HEK293 (cell line): Measurements from ENCODE around the gene DCDC2B.

Experiments used
- CTCF ChIA-PET: fragments of 350-600 bp; formaldehyde crosslinking; extraction: SDS; loops from one replicate; lab custom pipeline; 2021; ENCODE audit warnings: antibody characterized with exemption; lab: Yijun Ruan, JAX
- POLR2A ChIA-PET: fragments of 300-600 bp; formaldehyde crosslinking; extraction: SDS; loops from one replicate; lab custom pipeline; 2020; ENCODE audit warnings: antibody characterized with exemption, inconsistent platforms; lab: Yijun Ruan, JAX
- H3K27ac ChIP-seq: fragments of 200-500 bp; sonication (Bioruptor generic); 2 replicates; pipeline ENCODE4 v1.5.1; 2014; ENCODE audit warnings: low read depth, low read length, control low read depth, inconsistent platforms; ENCODE audit errors: extremely low read depth
- H3K36me3 ChIP-seq, 2 experiments: fragments of 200-500 bp in 1 of 2; sonication (Bioruptor generic) in 1 of 2; 1 replicate in 1 of 2; 2 replicates in 1 of 2; pipeline ENCODE4 v1.5.1; 2014 to 2017; ENCODE audit warnings: inconsistent platforms in 2 of 2, low read length in 2 of 2; ENCODE audit not compliant: control insufficient read depth in 2 of 2, insufficient read depth in 1 of 2
- H3K4me1 ChIP-seq: fragments of 200-500 bp; sonication (Bioruptor generic); 2 replicates; pipeline ENCODE4 v1.5.1; 2014; ENCODE audit warnings: mild to moderate bottlenecking, low read length, inconsistent platforms; ENCODE audit not compliant: control insufficient read depth, insufficient read depth
- H3K4me3 ChIP-seq: 2 replicates; pipeline ENCODE4 v1.5.1; 2011; ENCODE audit warnings: low read depth, mild to moderate bottlenecking, control low read depth, low read length, moderate library complexity
- H3K9me3 ChIP-seq: fragments of 200-500 bp; sonication (Bioruptor generic); 2 replicates; pipeline ENCODE4 v1.5.1; 2014; ENCODE audit warnings: low read depth, low read length, inconsistent platforms; ENCODE audit not compliant: control insufficient read depth, insufficient read depth
- GFI1B ChIP-seq: fragments of 450-650 bp; formaldehyde crosslinking; IDR thresholded peaks from 2 replicates; pipeline ENCODE4 v1.5.1; 2016; ENCODE audit warnings: missing biosample characterization, missing genetic modification characterization
- MEIS1 ChIP-seq: sonication (generic); formaldehyde crosslinking; IDR thresholded peaks from 2 replicates; pipeline ENCODE4 v1.8.1; 2022; ENCODE audit warnings: missing genetic modification reagents, mild to moderate bottlenecking, borderline replicate concordance
- ZNF138 ChIP-seq: fragments of 450-650 bp; formaldehyde crosslinking; IDR thresholded peaks from 2 replicates; pipeline ENCODE4 v1.5.1; 2016; ENCODE audit warnings: missing biosample characterization, missing genetic modification characterization, borderline replicate concordance
- ZNF19 ChIP-seq: fragments of 450-650 bp; formaldehyde crosslinking; IDR thresholded peaks from 2 replicates; pipeline ENCODE4; 2016; ENCODE audit warnings: missing biosample characterization, missing genetic modification characterization, low read depth
- ZNF274 ChIP-seq, 2 experiments: fragments of 200-500 bp in 1 of 2; fragments of 450-650 bp in 1 of 2; sonication (Bioruptor generic) in 1 of 2; formaldehyde crosslinking in 1 of 2; IDR thresholded peaks; 2 replicates each; pipeline versions ENCODE4 v1.5.1 to v1.6.1; 2014 to 2016; ENCODE audit warnings: borderline replicate concordance in 1 of 2, inconsistent platforms in 1 of 2, low read length in 1 of 2, missing biosample characterization in 1 of 2, missing genetic modification characterization in 1 of 2
- ZNF548 ChIP-seq: fragments of 450-650 bp; formaldehyde crosslinking; IDR thresholded peaks from 2 replicates; pipeline ENCODE4 v1.5.1; 2016; ENCODE audit warnings: missing biosample characterization, missing genetic modification characterization
- ZNF549 ChIP-seq: fragments of 450-650 bp; IDR thresholded peaks from 2 replicates; pipeline ENCODE4 v1.5.1; 2018; ENCODE audit warnings: missing biosample characterization, missing genetic modification characterization, mild to moderate bottlenecking, inconsistent platforms, moderate library complexity
- ZNF600 ChIP-seq: fragments of 450-650 bp; formaldehyde crosslinking; IDR thresholded peaks from 2 replicates; pipeline ENCODE4 v1.5.1; 2016; ENCODE audit warnings: missing biosample characterization, missing genetic modification characterization
- ZNF658 ChIP-seq: fragments of 450-650 bp; formaldehyde crosslinking; IDR thresholded peaks from 2 replicates; pipeline ENCODE4; 2016; ENCODE audit warnings: missing biosample characterization, missing genetic modification characterization
- TF ChIP-seq, protein P1 (sequence below): fragments of 450-650 bp; IDR thresholded peaks from 2 replicates; pipeline ENCODE4 v1.5.1; 2018; ENCODE audit warnings: missing biosample characterization, missing genetic modification characterization
- TF ChIP-seq, protein P2 (sequence below): fragments of 450-650 bp; formaldehyde crosslinking; IDR thresholded peaks from 2 replicates; pipeline ENCODE4 v1.5.1; 2016; ENCODE audit warnings: missing biosample characterization, missing genetic modification characterization, borderline replicate concordance
- TF ChIP-seq, protein P3 (sequence below): fragments of 450-650 bp; formaldehyde crosslinking; IDR thresholded peaks from 2 replicates; pipeline ENCODE4 v1.5.1; 2016; ENCODE audit warnings: missing biosample characterization, missing genetic modification characterization, borderline replicate concordance
- TF ChIP-seq, protein P4 (sequence below): fragments of 450-650 bp; formaldehyde crosslinking; IDR thresholded peaks from 2 replicates; pipeline ENCODE4 v1.5.1; 2016; ENCODE audit warnings: missing biosample characterization, missing genetic modification characterization
- TF ChIP-seq, protein P5 (sequence below): fragments of 450-650 bp; formaldehyde crosslinking; IDR thresholded peaks from 2 replicates; pipeline ENCODE4 v1.5.1; 2016; ENCODE audit warnings: missing biosample characterization, missing genetic modification characterization

Gene DCDC2B

DNA sequence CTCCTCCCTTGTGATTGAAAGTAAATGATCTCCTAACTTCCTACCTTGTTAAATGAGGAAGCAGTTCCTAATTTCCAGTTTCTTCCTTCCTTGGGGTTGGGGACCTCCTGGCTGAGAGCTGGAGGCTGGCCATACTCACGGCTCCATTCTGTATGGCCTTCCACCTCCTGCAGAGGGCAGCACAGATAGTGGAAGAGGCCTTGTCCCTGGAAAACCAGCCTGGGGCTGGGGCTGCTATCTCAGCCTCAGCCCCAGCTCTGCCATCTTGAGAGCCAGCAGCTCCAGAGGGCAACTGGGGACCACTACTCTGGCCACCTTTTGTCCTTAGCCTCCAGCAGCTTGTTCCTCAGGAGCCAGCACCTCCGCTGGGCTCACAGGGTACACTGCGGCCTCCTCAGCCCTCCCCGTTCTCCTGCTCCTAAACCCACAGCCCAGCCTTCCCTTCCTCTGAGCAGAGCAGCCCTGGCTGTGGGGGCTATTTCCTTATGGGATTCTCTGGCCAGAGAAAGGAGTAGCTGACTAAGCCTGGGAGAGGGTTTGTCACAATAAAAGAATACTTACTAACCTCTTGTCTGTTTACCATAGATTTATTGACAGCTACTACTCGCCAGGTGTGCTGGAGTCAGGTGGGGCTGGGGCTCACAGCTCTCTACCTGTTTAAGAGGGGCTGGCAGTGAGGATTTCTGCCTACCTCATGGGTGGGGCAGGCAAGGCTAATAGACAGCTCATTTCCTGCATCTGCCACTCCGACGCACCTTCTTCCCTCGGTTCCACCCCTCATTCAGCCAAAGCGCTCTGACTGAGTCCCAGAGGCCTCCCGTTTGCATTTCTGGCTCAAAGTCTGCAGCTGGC is 7.0 kb downstream of the DCDC2B start (continued):
- TF ChIP-seq, protein P1, sequence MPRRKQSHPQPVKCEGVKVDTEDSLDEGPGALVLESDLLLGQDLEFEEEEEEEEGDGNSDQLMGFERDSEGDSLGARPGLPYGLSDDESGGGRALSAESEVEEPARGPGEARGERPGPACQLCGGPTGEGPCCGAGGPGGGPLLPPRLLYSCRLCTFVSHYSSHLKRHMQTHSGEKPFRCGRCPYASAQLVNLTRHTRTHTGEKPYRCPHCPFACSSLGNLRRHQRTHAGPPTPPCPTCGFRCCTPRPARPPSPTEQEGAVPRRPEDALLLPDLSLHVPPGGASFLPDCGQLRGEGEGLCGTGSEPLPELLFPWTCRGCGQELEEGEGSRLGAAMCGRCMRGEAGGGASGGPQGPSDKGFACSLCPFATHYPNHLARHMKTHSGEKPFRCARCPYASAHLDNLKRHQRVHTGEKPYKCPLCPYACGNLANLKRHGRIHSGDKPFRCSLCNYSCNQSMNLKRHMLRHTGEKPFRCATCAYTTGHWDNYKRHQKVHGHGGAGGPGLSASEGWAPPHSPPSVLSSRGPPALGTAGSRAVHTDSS = no peak
- TF ChIP-seq ZNF658 (tag by site-specific recombination) = no peak
- TF ChIP-seq ZNF138 = no peak
- TF ChIP-seq, protein P2, sequence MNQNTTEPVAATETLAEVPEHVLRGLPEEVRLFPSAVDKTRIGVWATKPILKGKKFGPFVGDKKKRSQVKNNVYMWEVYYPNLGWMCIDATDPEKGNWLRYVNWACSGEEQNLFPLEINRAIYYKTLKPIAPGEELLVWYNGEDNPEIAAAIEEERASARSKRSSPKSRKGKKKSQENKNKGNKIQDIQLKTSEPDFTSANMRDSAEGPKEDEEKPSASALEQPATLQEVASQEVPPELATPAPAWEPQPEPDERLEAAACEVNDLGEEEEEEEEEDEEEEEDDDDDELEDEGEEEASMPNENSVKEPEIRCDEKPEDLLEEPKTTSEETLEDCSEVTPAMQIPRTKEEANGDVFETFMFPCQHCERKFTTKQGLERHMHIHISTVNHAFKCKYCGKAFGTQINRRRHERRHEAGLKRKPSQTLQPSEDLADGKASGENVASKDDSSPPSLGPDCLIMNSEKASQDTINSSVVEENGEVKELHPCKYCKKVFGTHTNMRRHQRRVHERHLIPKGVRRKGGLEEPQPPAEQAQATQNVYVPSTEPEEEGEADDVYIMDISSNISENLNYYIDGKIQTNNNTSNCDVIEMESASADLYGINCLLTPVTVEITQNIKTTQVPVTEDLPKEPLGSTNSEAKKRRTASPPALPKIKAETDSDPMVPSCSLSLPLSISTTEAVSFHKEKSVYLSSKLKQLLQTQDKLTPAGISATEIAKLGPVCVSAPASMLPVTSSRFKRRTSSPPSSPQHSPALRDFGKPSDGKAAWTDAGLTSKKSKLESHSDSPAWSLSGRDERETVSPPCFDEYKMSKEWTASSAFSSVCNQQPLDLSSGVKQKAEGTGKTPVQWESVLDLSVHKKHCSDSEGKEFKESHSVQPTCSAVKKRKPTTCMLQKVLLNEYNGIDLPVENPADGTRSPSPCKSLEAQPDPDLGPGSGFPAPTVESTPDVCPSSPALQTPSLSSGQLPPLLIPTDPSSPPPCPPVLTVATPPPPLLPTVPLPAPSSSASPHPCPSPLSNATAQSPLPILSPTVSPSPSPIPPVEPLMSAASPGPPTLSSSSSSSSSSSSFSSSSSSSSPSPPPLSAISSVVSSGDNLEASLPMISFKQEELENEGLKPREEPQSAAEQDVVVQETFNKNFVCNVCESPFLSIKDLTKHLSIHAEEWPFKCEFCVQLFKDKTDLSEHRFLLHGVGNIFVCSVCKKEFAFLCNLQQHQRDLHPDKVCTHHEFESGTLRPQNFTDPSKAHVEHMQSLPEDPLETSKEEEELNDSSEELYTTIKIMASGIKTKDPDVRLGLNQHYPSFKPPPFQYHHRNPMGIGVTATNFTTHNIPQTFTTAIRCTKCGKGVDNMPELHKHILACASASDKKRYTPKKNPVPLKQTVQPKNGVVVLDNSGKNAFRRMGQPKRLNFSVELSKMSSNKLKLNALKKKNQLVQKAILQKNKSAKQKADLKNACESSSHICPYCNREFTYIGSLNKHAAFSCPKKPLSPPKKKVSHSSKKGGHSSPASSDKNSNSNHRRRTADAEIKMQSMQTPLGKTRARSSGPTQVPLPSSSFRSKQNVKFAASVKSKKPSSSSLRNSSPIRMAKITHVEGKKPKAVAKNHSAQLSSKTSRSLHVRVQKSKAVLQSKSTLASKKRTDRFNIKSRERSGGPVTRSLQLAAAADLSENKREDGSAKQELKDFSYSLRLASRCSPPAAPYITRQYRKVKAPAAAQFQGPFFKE (tag by site-specific recombination) = no peak

DNA sequence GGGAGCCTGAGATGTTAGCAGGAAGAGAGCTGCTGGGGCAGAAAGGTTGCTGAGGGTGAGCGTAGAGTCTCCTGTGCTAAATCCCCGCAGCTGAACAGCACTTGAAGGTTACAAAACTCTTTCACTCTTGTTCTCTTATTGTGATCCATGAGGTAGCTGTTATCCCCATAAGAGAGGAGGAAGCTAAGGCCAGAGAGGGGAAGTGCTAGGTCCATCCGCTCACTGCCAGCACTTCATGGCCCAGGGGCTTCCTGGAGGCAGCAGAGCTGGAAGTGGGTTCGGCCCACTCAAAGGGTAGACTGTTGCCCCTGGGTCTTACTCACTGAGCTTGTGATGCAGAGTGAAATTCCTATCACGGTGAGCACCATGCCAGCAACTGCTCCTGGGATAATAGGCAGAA is 7.7 kb downstream of the DCDC2B start:
- H3K27ac ChIP-seq = no peak overlapping the region
- 0 out of 2 replicates have a peak, but pooled peaks cover 2% of the 10 kb centered on the region for H3K4me1 ChIP-seq
- ChIA-PET CTCF (interaction anchor here (0.6 to 3.7 kb wide), 18 partner anchors 9 to 197 kb away, joined by 3 to 27 read pairs (median 4); no protein-coding TSS in a partner anchor), POLR2A (interaction anchor here (1.3 to 4.2 kb wide), 5 partner anchors 8 to 178 kb away, joined by 3 to 22 read pairs (median 5); partner anchors contain the start of genes BSDC1, IQCC and MARCKSL1)
- TF ChIP-seq GFI1B (tag by site-specific recombination) (no peak), ZNF19 (tag by site-specific recombination) (no peak), ZNF548 (tag by site-specific recombination) (no peak), ZNF274 (IDR thresholded peaks at IDR 0.05; ENCODE audit: low read length) (no peak), ZNF274 (tag by site-specific recombination; IDR thresholded peaks at IDR 0.05; ENCODE audit: borderline replicate concordance) (no peak), MEIS1 (no peak), ZNF600 (no peak), ZNF549 (tag by site-specific recombination) (no peak)
- TF ChIP-seq, protein P3, sequence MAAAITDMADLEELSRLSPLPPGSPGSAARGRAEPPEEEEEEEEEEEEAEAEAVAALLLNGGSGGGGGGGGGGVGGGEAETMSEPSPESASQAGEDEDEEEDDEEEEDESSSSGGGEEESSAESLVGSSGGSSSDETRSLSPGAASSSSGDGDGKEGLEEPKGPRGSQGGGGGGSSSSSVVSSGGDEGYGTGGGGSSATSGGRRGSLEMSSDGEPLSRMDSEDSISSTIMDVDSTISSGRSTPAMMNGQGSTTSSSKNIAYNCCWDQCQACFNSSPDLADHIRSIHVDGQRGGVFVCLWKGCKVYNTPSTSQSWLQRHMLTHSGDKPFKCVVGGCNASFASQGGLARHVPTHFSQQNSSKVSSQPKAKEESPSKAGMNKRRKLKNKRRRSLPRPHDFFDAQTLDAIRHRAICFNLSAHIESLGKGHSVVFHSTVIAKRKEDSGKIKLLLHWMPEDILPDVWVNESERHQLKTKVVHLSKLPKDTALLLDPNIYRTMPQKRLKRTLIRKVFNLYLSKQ = no peak
- TF ChIP-seq, protein P4, sequence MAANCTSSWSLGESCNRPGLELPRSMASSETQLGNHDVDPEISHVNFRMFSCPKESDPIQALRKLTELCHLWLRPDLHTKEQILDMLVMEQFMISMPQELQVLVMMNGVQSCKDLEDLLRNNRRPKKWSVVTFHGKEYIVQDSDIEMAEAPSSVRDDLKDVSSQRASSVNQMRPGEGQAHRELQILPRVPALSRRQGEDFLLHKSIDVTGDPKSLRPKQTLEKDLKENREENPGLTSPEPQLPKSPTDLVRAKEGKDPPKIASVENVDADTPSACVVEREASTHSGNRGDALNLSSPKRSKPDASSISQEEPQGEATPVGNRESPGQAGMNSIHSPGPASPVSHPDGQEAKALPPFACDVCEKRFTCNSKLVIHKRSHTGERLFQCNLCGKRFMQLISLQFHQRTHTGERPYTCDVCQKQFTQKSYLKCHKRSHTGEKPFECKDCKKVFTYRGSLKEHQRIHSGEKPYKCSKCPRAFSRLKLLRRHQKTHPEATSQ (tag by site-specific recombination) = no peak
- TF ChIP-seq, protein P5, sequence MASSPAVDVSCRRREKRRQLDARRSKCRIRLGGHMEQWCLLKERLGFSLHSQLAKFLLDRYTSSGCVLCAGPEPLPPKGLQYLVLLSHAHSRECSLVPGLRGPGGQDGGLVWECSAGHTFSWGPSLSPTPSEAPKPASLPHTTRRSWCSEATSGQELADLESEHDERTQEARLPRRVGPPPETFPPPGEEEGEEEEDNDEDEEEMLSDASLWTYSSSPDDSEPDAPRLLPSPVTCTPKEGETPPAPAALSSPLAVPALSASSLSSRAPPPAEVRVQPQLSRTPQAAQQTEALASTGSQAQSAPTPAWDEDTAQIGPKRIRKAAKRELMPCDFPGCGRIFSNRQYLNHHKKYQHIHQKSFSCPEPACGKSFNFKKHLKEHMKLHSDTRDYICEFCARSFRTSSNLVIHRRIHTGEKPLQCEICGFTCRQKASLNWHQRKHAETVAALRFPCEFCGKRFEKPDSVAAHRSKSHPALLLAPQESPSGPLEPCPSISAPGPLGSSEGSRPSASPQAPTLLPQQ = no peak
- no peak overlapping the region for H3K4me3 ChIP-seq
- H3K9me3 ChIP-seq = no peaks in the 10 kb centered on the region
- peaks cover 0 to 75% of the 10 kb centered on the region in 2 experiments; a peak in 2 of 3 replicates for H3K36me3 ChIP-seq
